ENCODE measurements around the gene SERPINB2.
A peak's percentile ranks its signal among the peaks of the same experiment; 100 is the strongest.

Gene SERPINB2

DNA sequence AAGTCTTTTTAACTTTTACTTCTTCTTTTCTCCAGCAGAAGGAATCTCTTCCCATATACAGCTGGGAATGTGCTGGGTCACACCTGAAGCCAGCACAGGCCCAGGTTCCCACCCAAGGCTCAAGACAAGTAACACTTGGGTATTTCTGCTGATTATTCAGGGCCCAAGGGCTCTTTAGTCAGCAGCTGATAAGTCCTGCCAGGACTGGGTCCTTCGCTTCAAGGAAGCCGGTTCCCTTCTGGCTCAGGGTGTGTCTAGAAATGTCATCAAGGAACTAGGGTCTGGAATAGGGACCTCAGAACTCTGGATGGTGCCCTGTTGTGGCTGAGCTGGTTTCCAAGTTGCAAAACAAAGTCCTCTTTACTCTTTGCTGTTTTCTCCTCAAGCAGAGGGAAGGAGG, 27.0 kb upstream of the SERPINB2 start:
- Histone ChIP-seq H3K4ac (ENCODE audit: low read depth in 1 of 2, low read length in 2 of 2) (no peak overlapping the region), H3K4me3 (ENCODE audit: insufficient read depth in 1 of 2, low read depth in 1 of 2, low read length in 2 of 2) (no peak overlapping the region), H3K18ac (ENCODE audit: low read depth in 1 of 2, low read length in 2 of 2) (no peak overlapping the region), H4K91ac (ENCODE audit: low read length) (no peak overlapping the region), H2AFZ (ENCODE audit: low read depth, low read length) (no peak overlapping the region), H2BK15ac (ENCODE audit: low read depth, poor library complexity, severe bottlenecking) (no peak overlapping the region), H3K4me1 (ENCODE audit: control insufficient read depth, insufficient read depth, low read depth, low read length) (no peaks in the 10 kb centered on the region), H3K23ac (ENCODE audit: low read length in 2 of 2) (no peak overlapping the region), H3K36me3 (ENCODE audit: control insufficient read depth in 1 of 2, insufficient read depth in 2 of 2, low read depth in 1 of 2, low read length in 2 of 2) (no peaks in the 10 kb centered on the region), H3K4me2 (ENCODE audit: low read length, poor library complexity, severe bottlenecking) (no peak overlapping the region), H3K79me1 (replicated peaks; ENCODE audit: low read length, poor library complexity, severe bottlenecking) (no peaks in the 10 kb centered on the region), H2BK5ac (ENCODE audit: low read depth, low read length, poor library complexity, severe bottlenecking) (no peak overlapping the region), H4K8ac (ENCODE audit: low read length) (no peak overlapping the region), H2BK120ac (ENCODE audit: low read depth, low read length) (no peak overlapping the region), H3K14ac (ENCODE audit: low read length in 2 of 2) (no peak overlapping the region), H3K9me3 (ENCODE audit: control insufficient read depth, low read length) (no peaks in the 10 kb centered on the region), H2BK12ac (ENCODE audit: low read length in 2 of 2) (no peak overlapping the region), H2AK5ac (ENCODE audit: low read length, severe bottlenecking) (no peak overlapping the region), H3K9ac (ENCODE audit: low read length) (no peak overlapping the region), H3K27ac (ENCODE audit: low read length, poor library complexity, severe bottlenecking) (no peak overlapping the region), H3K27me3 (ENCODE audit: control insufficient read depth in 1 of 2, insufficient read depth in 1 of 2, low read length in 2 of 2) (no peaks in the 10 kb centered on the region)
- WGBS: 100% methylated on average over 2 of the region's 2 CpGs
- DNase-seq: no peak

DNA sequence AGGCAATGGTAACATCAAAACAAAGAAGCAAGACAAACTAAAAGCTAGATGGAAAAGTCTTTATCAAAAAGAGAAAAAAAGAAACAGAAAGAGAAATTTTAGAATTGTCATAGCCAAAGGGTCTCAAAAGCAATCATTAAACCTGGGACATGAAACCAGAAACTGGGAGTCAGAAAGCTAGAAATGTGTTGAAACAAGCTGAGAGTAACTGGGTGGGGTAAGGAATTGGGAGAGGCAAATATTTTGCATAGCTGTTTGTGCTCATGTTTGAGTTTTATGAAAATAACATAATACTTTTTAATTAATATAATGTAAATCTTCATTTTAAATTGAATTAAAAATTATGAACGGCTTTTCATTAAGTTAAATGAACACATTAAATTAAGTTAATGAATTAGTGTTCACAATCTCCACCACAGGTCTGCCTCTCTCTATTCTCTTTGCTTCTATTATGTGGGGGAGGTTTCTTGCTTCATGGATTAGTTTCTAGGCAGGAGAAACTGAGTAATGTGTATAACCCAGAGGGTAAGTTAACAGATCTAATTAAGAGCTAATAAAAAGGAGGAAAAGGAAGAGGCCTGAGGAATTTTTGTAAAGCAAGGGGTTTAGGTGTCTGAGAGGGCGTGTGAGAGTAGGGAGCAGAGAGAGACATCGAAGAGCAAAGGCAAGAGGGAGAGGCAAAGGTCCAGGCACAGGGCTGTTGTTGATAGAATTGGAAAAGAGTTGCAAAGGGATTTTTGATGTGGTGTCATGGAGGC, 20.0 kb upstream of the SERPINB2 start:
- no peaks in the 10 kb centered on the region for H3K27me3 ChIP-seq (ENCODE audit: control insufficient read depth in 1 of 2, insufficient read depth in 1 of 2, low read length in 2 of 2)
- H2BK5ac ChIP-seq (ENCODE audit: low read depth, low read length, poor library complexity, severe bottlenecking): no peak overlapping the region
- H2BK15ac ChIP-seq (ENCODE audit: low read depth, poor library complexity, severe bottlenecking): no peak overlapping the region
- no peak overlapping the region for H3K4me3 ChIP-seq (ENCODE audit: insufficient read depth in 1 of 2, low read depth in 1 of 2, low read length in 2 of 2)
- no peaks in the 10 kb centered on the region for H3K4me1 ChIP-seq (ENCODE audit: control insufficient read depth, insufficient read depth, low read depth, low read length)
- no peak overlapping the region for H3K9ac ChIP-seq (ENCODE audit: low read length)
- H2AFZ ChIP-seq (ENCODE audit: low read depth, low read length): no peak overlapping the region
- H3K14ac ChIP-seq (ENCODE audit: low read length in 2 of 2): no peak overlapping the region
- H4K8ac ChIP-seq (ENCODE audit: low read length): no peak overlapping the region
- no peaks in the 10 kb centered on the region for H3K79me1 ChIP-seq (replicated peaks; ENCODE audit: low read length, poor library complexity, severe bottlenecking)
- no peak overlapping the region for H2BK12ac ChIP-seq (ENCODE audit: low read length in 2 of 2)
- 88% methylated on average over 2 of the region's 3 CpGs for WGBS
- H3K23ac ChIP-seq (ENCODE audit: low read length in 2 of 2): no peak overlapping the region
- H3K4me2 ChIP-seq (ENCODE audit: low read length, poor library complexity, severe bottlenecking): no peak overlapping the region
- H3K9me3 ChIP-seq (ENCODE audit: control insufficient read depth, low read length): no peaks in the 10 kb centered on the region
- H2BK120ac ChIP-seq (ENCODE audit: low read depth, low read length): no peak overlapping the region
- no peak overlapping the region for H3K4ac ChIP-seq (ENCODE audit: low read depth in 1 of 2, low read length in 2 of 2)
- H4K91ac ChIP-seq (ENCODE audit: low read length): no peak overlapping the region
- H3K18ac ChIP-seq (ENCODE audit: low read depth in 1 of 2, low read length in 2 of 2): no peak overlapping the region
- no peaks in the 10 kb centered on the region for H3K36me3 ChIP-seq (ENCODE audit: control insufficient read depth in 1 of 2, insufficient read depth in 2 of 2, low read depth in 1 of 2, low read length in 2 of 2)
- no peak overlapping the region for H2AK5ac ChIP-seq (ENCODE audit: low read length, severe bottlenecking)
- no peak overlapping the region for H3K27ac ChIP-seq (ENCODE audit: low read length, poor library complexity, severe bottlenecking)
- no peak for DNase-seq

DNA sequence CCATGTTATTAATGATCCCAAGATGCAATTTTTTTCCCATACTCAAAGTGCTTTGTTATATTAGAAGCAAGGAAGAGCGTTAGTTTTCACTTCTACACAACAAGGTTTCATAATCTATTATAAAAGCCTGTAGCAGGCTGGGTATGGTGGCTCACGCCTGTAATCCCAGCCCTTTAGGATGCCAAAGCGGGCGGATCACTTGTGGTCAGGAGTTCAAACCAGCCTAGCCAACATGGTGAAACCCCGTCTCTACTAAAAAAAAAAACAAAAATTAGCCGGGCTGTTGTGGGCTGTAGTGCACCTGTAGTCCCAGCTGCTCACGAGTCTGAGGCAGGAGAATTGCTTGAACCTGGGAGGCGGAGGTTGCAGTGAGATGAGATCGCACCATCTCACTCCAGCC, 19.0 kb upstream of the SERPINB2 start:
- Histone ChIP-seq H3K4ac (ENCODE audit: low read depth in 1 of 2, low read length in 2 of 2) (no peak overlapping the region), H3K4me1 (ENCODE audit: control insufficient read depth, insufficient read depth, low read depth, low read length) (no peaks in the 10 kb centered on the region), H3K27me3 (ENCODE audit: control insufficient read depth in 1 of 2, insufficient read depth in 1 of 2, low read length in 2 of 2) (no peaks in the 10 kb centered on the region), H2AK5ac (ENCODE audit: low read length, severe bottlenecking) (no peak overlapping the region), H3K79me1 (replicated peaks; ENCODE audit: low read length, poor library complexity, severe bottlenecking) (no peaks in the 10 kb centered on the region), H4K91ac (ENCODE audit: low read length) (no peak overlapping the region), H3K27ac (ENCODE audit: low read length, poor library complexity, severe bottlenecking) (no peak overlapping the region), H3K9me3 (ENCODE audit: control insufficient read depth, low read length) (no peaks in the 10 kb centered on the region), H2AFZ (ENCODE audit: low read depth, low read length) (no peak overlapping the region), H3K23ac (ENCODE audit: low read length in 2 of 2) (no peak overlapping the region), H3K36me3 (ENCODE audit: control insufficient read depth in 1 of 2, insufficient read depth in 2 of 2, low read depth in 1 of 2, low read length in 2 of 2) (no peaks in the 10 kb centered on the region), H3K18ac (ENCODE audit: low read depth in 1 of 2, low read length in 2 of 2) (no peak overlapping the region), H4K8ac (ENCODE audit: low read length) (no peak overlapping the region), H3K4me2 (ENCODE audit: low read length, poor library complexity, severe bottlenecking) (no peak overlapping the region), H2BK120ac (ENCODE audit: low read depth, low read length) (no peak overlapping the region), H2BK5ac (ENCODE audit: low read depth, low read length, poor library complexity, severe bottlenecking) (no peak overlapping the region), H2BK15ac (ENCODE audit: low read depth, poor library complexity, severe bottlenecking) (no peak overlapping the region), H3K4me3 (ENCODE audit: insufficient read depth in 1 of 2, low read depth in 1 of 2, low read length in 2 of 2) (no peak overlapping the region), H3K14ac (ENCODE audit: low read length in 2 of 2) (no peak overlapping the region), H2BK12ac (ENCODE audit: low read length in 2 of 2) (no peak overlapping the region), H3K9ac (ENCODE audit: low read length) (no peak overlapping the region)
- WGBS: 87% methylated on average over 6 of the region's 9 CpGs
- DNase-seq: no peak

DNA sequence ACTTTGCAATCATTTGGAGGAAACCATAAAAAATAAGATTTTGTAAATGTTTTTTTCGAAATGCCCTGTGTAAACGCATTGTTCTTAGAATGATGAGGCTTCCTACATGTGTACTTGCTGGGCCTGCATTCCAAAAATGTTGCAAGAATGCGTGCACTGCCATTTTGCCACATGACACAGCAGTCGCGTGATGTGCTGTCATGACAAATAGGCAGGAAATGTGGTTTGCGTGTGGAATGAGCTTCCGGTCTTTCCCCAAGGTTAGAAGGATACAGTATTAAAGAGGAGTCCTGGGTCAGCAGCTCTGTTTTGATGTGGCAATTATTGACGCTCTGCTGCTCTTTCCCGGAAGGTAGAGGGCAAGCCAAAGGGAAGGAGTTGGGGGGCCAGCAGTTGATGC, 18.1 kb upstream of the SERPINB2 start:
- H3K4me3 ChIP-seq (ENCODE audit: insufficient read depth in 1 of 2, low read depth in 1 of 2, low read length in 2 of 2): no peak overlapping the region
- H2BK15ac ChIP-seq (ENCODE audit: low read depth, poor library complexity, severe bottlenecking): no peak overlapping the region
- no peak overlapping the region for H2BK5ac ChIP-seq (ENCODE audit: low read depth, low read length, poor library complexity, severe bottlenecking)
- H2BK12ac ChIP-seq (ENCODE audit: low read length in 2 of 2): no peak overlapping the region
- H2BK120ac ChIP-seq (ENCODE audit: low read depth, low read length): no peak overlapping the region
- no peaks in the 10 kb centered on the region for H3K27me3 ChIP-seq (ENCODE audit: control insufficient read depth in 1 of 2, insufficient read depth in 1 of 2, low read length in 2 of 2)
- H3K18ac ChIP-seq (ENCODE audit: low read depth in 1 of 2, low read length in 2 of 2): no peak overlapping the region
- H2AFZ ChIP-seq (ENCODE audit: low read depth, low read length): no peak overlapping the region
- no peak overlapping the region for H3K27ac ChIP-seq (ENCODE audit: low read length, poor library complexity, severe bottlenecking)
- H3K79me1 ChIP-seq (replicated peaks; ENCODE audit: low read length, poor library complexity, severe bottlenecking): no peaks in the 10 kb centered on the region
- H4K91ac ChIP-seq (ENCODE audit: low read length): no peak overlapping the region
- H3K9ac ChIP-seq (ENCODE audit: low read length): no peak overlapping the region
- no peak overlapping the region for H3K14ac ChIP-seq (ENCODE audit: low read length in 2 of 2)
- H3K9me3 ChIP-seq (ENCODE audit: control insufficient read depth, low read length): no peaks in the 10 kb centered on the region
- no peak overlapping the region for H3K23ac ChIP-seq (ENCODE audit: low read length in 2 of 2)
- 76% methylated on average over 9 of the region's 9 CpGs for WGBS
- no peaks in the 10 kb centered on the region for H3K4me1 ChIP-seq (ENCODE audit: control insufficient read depth, insufficient read depth, low read depth, low read length)
- no peak overlapping the region for H4K8ac ChIP-seq (ENCODE audit: low read length)
- H3K36me3 ChIP-seq (ENCODE audit: control insufficient read depth in 1 of 2, insufficient read depth in 2 of 2, low read depth in 1 of 2, low read length in 2 of 2): no peaks in the 10 kb centered on the region
- peak; percentile 84 for DNase-seq
- no peak overlapping the region for H3K4me2 ChIP-seq (ENCODE audit: low read length, poor library complexity, severe bottlenecking)
- H2AK5ac ChIP-seq (ENCODE audit: low read length, severe bottlenecking): no peak overlapping the region
- no peak overlapping the region for H3K4ac ChIP-seq (ENCODE audit: low read depth in 1 of 2, low read length in 2 of 2)
